Calu3 (cell line): ENCODE data around the gene TRABD2B. TPM values are rescaled to one million over a fixed set of nuclear protein-coding genes. Genes with fewer than 3 reads are reported as not detected.

ENCODE experiments used
- BruUV-seq: library from RNA; stranded (reverse); fragments of 400-500 nt; replicated peaks from 2 replicates; lab custom pipeline; 2021; lab: Mats Ljungman, UMichigan
- CTCF ChIA-PET: fragments of 300-600 bp; sonication (Branson Sonifier 250); formaldehyde crosslinking; loops from one replicate; lab custom pipeline; 2022; ENCODE audit warnings: antibody characterized with exemption; lab: Charles Lee
- DNase-seq: peaks from one replicate; pipeline ENCODE4 v3.0.0; 2022
- H3K27ac Mint-ChIP-seq: one replicate; pipeline ENCODE4 v1.8.0; 2022; ENCODE audit warnings: mixed read lengths; ENCODE audit not compliant: unreplicated experiment
- H3K27me3 Mint-ChIP-seq: one replicate; pipeline ENCODE4 v1.8.0; 2022; ENCODE audit warnings: mixed read lengths; ENCODE audit not compliant: unreplicated experiment
- H3K36me3 Mint-ChIP-seq: one replicate; pipeline ENCODE4 v1.8.0; 2022; ENCODE audit warnings: mild to moderate bottlenecking, moderate library complexity, mixed read lengths; ENCODE audit not compliant: insufficient read depth, unreplicated experiment
- H3K4me1 Mint-ChIP-seq: one replicate; pipeline ENCODE4 v1.8.0; 2022; ENCODE audit warnings: mild to moderate bottlenecking, low read depth, mixed read lengths; ENCODE audit not compliant: unreplicated experiment
- H3K4me3 Mint-ChIP-seq: one replicate; pipeline ENCODE4 v1.8.0; 2022; ENCODE audit warnings: mild to moderate bottlenecking, low read depth, moderate library complexity, mixed read lengths; ENCODE audit not compliant: unreplicated experiment
- H3K9me3 Mint-ChIP-seq: one replicate; pipeline ENCODE4 v1.8.0; 2022; ENCODE audit warnings: low read depth, mixed read lengths; ENCODE audit not compliant: unreplicated experiment
- CTCF ChIP-seq: fragments of 200-600 bp; IDR thresholded peaks from one replicate; pipeline ENCODE4 v1.8.0; 2022; ENCODE audit warnings: antibody characterized with exemption; ENCODE audit not compliant: unreplicated experiment
- intact Hi-C: fragments of 100-400 bp; cut with micrococcal nuclease; formaldehyde crosslinking; loops from one replicate; pipeline ENCODE4 v1.10.0; 2022; ENCODE audit not compliant: unreplicated experiment
- total RNA-seq: library from RNA; stranded (reverse); gene quantifications from 2 replicates; pipeline ENCODE4 v1.2.3, GENCODE V29; 2022

TRABD2B gene
- total RNA-seq, 1 experiment from 2014 or later = 0.42 TPM

- peak; percentile 61 for DNase-seq
- TF ChIP-seq CTCF = peak; percentile 50
- H3K27ac Mint-ChIP-seq = no peak overlapping the region
- CTCF ChIA-PET = interaction anchor here (1.2 to 3.4 kb wide), 3 partner anchors 15 to 293 kb away, joined by 3 to 24 read pairs (median 13); no protein-coding TSS in a partner anchor
- H3K36me3 Mint-ChIP-seq = no peaks in the 10 kb centered on the region
- intact Hi-C loops = no loop called here
- peaks cover 54% of the 10 kb centered on the region for H3K27me3 Mint-ChIP-seq
- peak overlapping the region; percentile 55 for H3K4me3 Mint-ChIP-seq
- peaks cover 26% of the 10 kb centered on the region for H3K4me1 Mint-ChIP-seq
- no peaks in the 10 kb centered on the region for H3K9me3 Mint-ChIP-seq
- BruUV-seq = no TSS peak
These were observed 272.1 kb downstream of the TRABD2B start for GRCh38 chr1:47725000-47725473.

DNA sequence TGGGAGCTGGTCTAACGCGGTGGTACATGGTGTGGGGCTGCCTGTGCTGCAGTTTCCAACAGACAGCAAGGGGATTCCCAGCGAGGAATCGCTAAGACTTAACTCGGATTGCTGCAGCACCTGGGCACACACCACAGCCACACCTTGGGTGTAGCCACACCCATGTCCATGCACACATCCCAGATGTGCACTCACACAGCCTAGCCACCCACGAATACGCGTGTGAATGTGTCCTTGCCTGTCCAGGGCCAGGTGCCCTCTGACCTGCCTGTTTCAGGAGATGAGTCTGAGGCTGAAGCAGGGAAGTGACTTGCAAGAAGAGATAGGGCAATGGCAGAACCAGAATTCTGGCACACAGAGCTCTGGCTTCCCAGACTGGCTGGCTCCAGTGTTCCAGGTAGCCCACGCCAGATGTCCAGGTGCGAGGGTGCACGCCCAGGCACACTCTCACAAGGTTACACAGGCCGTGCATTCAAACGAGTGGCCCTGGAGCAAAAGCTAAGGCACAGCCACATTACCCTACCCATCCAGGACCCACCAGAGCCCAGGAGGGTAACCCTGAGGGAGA lies 272.7 kb downstream of the TRABD2B start:
- H3K27ac Mint-ChIP-seq = no peak overlapping the region
- no peak for TF ChIP-seq CTCF
- no peak for DNase-seq
- CTCF ChIA-PET = interaction anchor here (3.4 kb wide), 1 partner anchor 194 kb away, joined by 24 read pairs; no protein-coding TSS in a partner anchor
- H3K27me3 Mint-ChIP-seq = peaks cover 59% of the 10 kb centered on the region
- peak overlapping the region; percentile 55 for H3K4me3 Mint-ChIP-seq
- no peaks in the 10 kb centered on the region for H3K9me3 Mint-ChIP-seq
- H3K4me1 Mint-ChIP-seq = peaks cover 24% of the 10 kb centered on the region
- intact Hi-C loops = no loop called here
- H3K36me3 Mint-ChIP-seq = no peaks in the 10 kb centered on the region
- BruUV-seq = no TSS peak

DNA sequence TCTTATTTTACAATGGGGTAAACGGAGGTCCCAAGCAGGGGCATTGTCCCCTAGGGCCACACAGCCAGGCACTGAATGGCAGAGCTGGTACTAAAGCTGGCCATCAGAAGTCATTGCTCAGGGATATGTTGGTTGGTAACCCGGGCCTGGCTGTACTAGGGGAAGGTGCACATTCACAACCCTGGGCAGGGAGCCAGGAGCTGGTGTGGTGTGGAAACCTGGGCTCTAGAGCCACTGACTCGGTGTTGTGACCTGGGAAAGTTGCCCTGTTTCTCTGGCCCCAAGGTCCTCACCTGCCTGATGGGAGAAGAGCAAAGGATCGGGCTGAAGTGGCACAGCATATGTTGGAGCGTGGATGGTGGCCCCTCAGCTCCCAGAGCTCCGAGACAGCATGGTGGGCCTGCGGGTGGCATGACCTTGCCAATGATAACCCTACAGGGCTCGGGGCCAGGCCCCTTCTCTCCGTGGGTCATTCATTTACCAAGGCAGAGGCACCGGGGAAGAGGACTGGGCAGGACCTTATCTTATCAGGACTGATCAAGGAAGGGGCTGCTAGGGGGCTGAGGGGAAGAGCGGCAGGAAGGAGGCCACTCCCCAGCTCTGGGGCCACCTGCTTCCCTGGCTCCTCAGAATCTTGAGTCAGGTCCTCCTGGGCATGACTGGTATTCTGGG lies 274.1 kb downstream of the TRABD2B start:
- CTCF ChIA-PET = interaction anchor here (0.5 kb wide), 1 partner anchor 256 kb away, joined by 3 read pairs; no protein-coding TSS in a partner anchor
- no TSS peak for BruUV-seq
- no peaks in the 10 kb centered on the region for H3K9me3 Mint-ChIP-seq
- peaks cover 10% of the 10 kb centered on the region for H3K4me1 Mint-ChIP-seq
- H3K27ac Mint-ChIP-seq = no peak overlapping the region
- no peak overlapping the region for H3K4me3 Mint-ChIP-seq
- no peak for TF ChIP-seq CTCF
- H3K36me3 Mint-ChIP-seq = no peaks in the 10 kb centered on the region
- intact Hi-C loops = no loop called here
- peak; percentile 23 for DNase-seq
- peaks cover 64% of the 10 kb centered on the region for H3K27me3 Mint-ChIP-seq

DNA sequence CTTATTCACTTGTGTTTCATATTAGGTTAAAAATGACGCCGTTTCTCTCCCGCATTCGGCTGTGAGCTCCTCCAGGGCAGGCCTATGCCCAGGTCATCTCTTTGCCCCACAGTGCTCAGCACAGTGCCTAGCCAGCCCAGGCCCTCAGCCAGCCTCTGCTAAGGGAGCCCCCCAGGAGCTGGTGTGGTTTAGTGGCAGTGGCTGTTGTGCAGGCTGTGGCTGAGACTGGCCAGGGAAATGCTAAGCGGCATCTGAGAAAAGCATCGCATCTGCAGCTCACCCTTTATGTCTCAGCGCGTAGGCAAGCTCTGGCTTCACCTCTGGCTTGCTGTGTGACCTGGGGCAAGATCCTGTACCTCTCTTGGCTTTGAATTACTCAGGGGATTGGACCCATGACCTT lies 275.1 kb downstream of the TRABD2B start:
- Mint-ChIP-seq H3K36me3 (no peaks in the 10 kb centered on the region), H3K9me3 (no peaks in the 10 kb centered on the region)

More for the DNA sequence above, 275.1 kb downstream of the TRABD2B start:
- CTCF ChIA-PET = no interaction called here
- Mint-ChIP-seq H3K27ac (no peak overlapping the region), H3K4me1 (peaks cover 10% of the 10 kb centered on the region), H3K4me3 (no peak overlapping the region), H3K27me3 (peaks cover 71% of the 10 kb centered on the region)
- BruUV-seq = no TSS peak
- TF ChIP-seq CTCF = no peak
- DNase-seq = no peak
- intact Hi-C loops = no loop called here
